Glutamatergic neuron (in vitro differentiated cells): ENCODE measurements around the gene ATP5PO. TPM values are rescaled to one million over a fixed set of nuclear protein-coding genes. Genes with fewer than 3 reads are reported as not detected.

Experiments
- DNase-seq: peaks from one replicate; pipeline ENCODE4 v3.0.0; 2022
- H3K27ac Mint-ChIP-seq: one replicate; pipeline ENCODE4 v1.8.0; 2020; ENCODE audit warnings: mild to moderate bottlenecking, mixed read lengths, inconsistent platforms; ENCODE audit not compliant: unreplicated experiment
- H3K27me3 Mint-ChIP-seq: one replicate; pipeline ENCODE4 v1.8.0; 2020; ENCODE audit warnings: mild to moderate bottlenecking, moderate library complexity, mixed read lengths, inconsistent platforms; ENCODE audit not compliant: unreplicated experiment
- H3K36me3 Mint-ChIP-seq: one replicate; pipeline ENCODE4 v1.8.0; 2020; ENCODE audit warnings: mild to moderate bottlenecking, mixed read lengths, inconsistent platforms; ENCODE audit not compliant: unreplicated experiment
- H3K4me1 Mint-ChIP-seq: one replicate; pipeline ENCODE4 v1.8.0; 2020; ENCODE audit warnings: mild to moderate bottlenecking, low read depth, mixed read lengths, inconsistent platforms; ENCODE audit not compliant: unreplicated experiment
- H3K4me3 Mint-ChIP-seq: one replicate; pipeline ENCODE4 v1.8.0; 2020; ENCODE audit warnings: mild to moderate bottlenecking, mixed read lengths, inconsistent platforms; ENCODE audit not compliant: unreplicated experiment
- H3K9me3 Mint-ChIP-seq: one replicate; pipeline ENCODE4 v1.8.0; 2020; ENCODE audit warnings: mild to moderate bottlenecking, moderate library complexity, mixed read lengths, inconsistent platforms; ENCODE audit not compliant: unreplicated experiment
- CTCF ChIP-seq: fragments of 200-600 bp; sonication (generic); IDR thresholded peaks from one replicate; pipeline ENCODE4 v1.5.0; 2021; ENCODE audit not compliant: partially characterized antibody, unreplicated experiment
- total RNA-seq: library from RNA; stranded (reverse); fragmentation: NEBNext Ultra II Directional; extraction: Animal tissue kit (Norgen Biotek cat#: 25700); gene quantifications from one replicate; pipeline ENCODE4 v1.2.1, GENCODE V29; 2021; ENCODE audit not compliant: unreplicated experiment

ATP5PO gene
- total RNA-seq, 1 donor from 2014 or later: 236 TPM

- peaks cover 8% of the 10 kb centered on the region for H3K27me3 Mint-ChIP-seq
- peaks cover 5% of the 10 kb centered on the region for H3K36me3 Mint-ChIP-seq
Observed at GRCh38 chr21:33878824-33879223, 36.8 kb downstream of the ATP5PO start.

GRCh38 chr21:33875026-33875695 is 40.4 kb downstream of the ATP5PO start:
- H3K27me3 Mint-ChIP-seq: peaks cover 6% of the 10 kb centered on the region

More at GRCh38 chr21:33878824-33879223, 36.8 kb downstream of the ATP5PO start:
- Mint-ChIP-seq H3K4me3 (no peak overlapping the region), H3K4me1 (peaks cover 8% of the 10 kb centered on the region), H3K27ac (no peak overlapping the region), H3K9me3 (peaks cover 5% of the 10 kb centered on the region)
- no peak for TF ChIP-seq CTCF
- no peak for DNase-seq

GRCh38 chr21:33874161-33874560 is 41.4 kb downstream of the ATP5PO start:
- Mint-ChIP-seq H3K27me3 (peaks cover 6% of the 10 kb centered on the region), H3K27ac (no peak overlapping the region), H3K9me3 (peaks cover 5% of the 10 kb centered on the region), H3K36me3 (peaks cover 12% of the 10 kb centered on the region), H3K4me1 (no peaks in the 10 kb centered on the region), H3K4me3 (no peak overlapping the region)
- DNase-seq: no peak
- TF ChIP-seq CTCF: no peak

More at GRCh38 chr21:33875026-33875695, 40.4 kb downstream of the ATP5PO start:
- H3K4me3 Mint-ChIP-seq: no peak overlapping the region
- peaks cover 5% of the 10 kb centered on the region for H3K9me3 Mint-ChIP-seq
- no peaks in the 10 kb centered on the region for H3K4me1 Mint-ChIP-seq
- no peak for DNase-seq
- TF ChIP-seq CTCF: no peak
- peaks cover 6% of the 10 kb centered on the region for H3K36me3 Mint-ChIP-seq
- H3K27ac Mint-ChIP-seq: no peak overlapping the region

- no peaks in the 10 kb centered on the region for H3K4me1 Mint-ChIP-seq
- peaks cover 5% of the 10 kb centered on the region for H3K9me3 Mint-ChIP-seq
- peaks cover 12% of the 10 kb centered on the region for H3K36me3 Mint-ChIP-seq
- H3K27me3 Mint-ChIP-seq: peaks cover 6% of the 10 kb centered on the region
- DNase-seq: no peak
- no peak for TF ChIP-seq CTCF
- H3K27ac Mint-ChIP-seq: no peak overlapping the region
- no peak overlapping the region for H3K4me3 Mint-ChIP-seq
Observed at GRCh38 chr21:33872881-33873515, 42.6 kb downstream of the ATP5PO start.

- H3K4me3 Mint-ChIP-seq: no peak overlapping the region
- H3K9me3 Mint-ChIP-seq: peaks cover 6% of the 10 kb centered on the region
- DNase-seq: no peak
- no peaks in the 10 kb centered on the region for H3K4me1 Mint-ChIP-seq
- peaks cover 15% of the 10 kb centered on the region for H3K36me3 Mint-ChIP-seq
- no peak overlapping the region for H3K27ac Mint-ChIP-seq
- no peak for TF ChIP-seq CTCF
- H3K27me3 Mint-ChIP-seq: peaks cover 2% of the 10 kb centered on the region
Observed at GRCh38 chr21:33871171-33871570, 44.4 kb downstream of the ATP5PO start.
